Ramos (cell line): ENCODE results near the gene PGBD1.

ENCODE experiments used
- in situ Hi-C: fragments of 300-500 bp; cut with MboI; formaldehyde crosslinking; loops from one replicate; pipeline ENCODE4 v1.14.3; 2022; ENCODE audit warnings: low sequenced_read_pairs; ENCODE audit not compliant: unreplicated experiment

Gene PGBD1

DNA sequence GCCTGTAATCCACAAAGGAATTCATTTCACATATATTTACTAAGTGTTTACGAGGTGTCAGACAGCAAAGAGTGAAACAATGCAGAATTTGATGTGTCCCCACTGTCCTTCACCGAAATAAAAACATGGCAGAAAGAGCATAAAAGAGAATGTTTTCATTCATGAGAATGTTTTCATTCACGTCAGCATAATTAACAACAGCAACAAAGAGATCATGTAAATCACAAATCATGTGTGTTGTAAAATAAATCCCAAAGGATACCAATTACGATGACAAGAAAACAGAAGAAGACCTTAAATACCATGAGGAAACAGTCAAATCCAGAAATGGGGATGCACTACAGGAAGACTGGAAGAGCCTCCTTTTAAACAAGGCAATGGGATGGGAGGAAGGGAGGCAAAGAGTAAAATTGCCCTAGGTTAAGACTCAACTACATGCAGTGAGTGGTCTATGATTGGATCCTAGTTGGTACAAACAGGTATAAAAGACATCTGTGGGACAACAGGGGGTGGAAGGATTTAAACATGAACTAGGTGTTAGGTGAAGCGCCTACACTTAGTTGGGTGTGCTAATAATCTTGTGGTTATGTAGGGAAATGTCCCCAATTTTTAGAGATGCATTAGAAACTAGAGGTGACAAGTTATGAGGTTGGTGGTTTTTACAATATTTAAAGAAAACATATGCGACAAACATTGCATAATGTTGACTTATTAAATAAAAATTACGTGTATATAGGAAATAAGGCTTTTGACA is 53.1 kb downstream of the PGBD1 start:
- in situ Hi-C loops, result no loop called here

DNA sequence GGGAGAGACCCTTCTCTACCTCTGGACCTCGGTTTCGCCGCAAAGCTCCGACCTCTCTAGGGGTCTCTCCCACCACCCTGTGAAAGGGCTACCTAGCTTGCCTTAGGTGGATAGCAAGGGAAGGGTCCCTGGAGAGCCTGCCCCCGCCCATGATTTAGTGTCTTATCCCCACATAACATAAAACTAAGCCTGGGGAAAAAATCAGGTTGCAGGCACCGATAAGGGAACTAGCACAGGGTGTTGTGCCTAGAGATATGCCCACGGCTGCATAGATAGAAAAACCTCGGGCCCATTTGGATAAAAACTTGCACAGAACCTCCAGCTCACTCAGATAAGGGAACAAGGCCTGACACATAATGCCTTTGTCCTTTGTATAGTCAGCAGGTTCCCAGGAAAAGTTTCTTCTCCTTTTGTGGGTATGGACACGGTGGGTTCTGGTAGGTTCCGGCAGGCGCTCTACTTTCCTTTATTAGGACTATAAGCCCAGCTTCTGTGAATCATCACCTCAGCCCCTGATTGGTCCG is 53.7 kb downstream of the PGBD1 start:
- in situ Hi-C loops, result no loop called here

DNA sequence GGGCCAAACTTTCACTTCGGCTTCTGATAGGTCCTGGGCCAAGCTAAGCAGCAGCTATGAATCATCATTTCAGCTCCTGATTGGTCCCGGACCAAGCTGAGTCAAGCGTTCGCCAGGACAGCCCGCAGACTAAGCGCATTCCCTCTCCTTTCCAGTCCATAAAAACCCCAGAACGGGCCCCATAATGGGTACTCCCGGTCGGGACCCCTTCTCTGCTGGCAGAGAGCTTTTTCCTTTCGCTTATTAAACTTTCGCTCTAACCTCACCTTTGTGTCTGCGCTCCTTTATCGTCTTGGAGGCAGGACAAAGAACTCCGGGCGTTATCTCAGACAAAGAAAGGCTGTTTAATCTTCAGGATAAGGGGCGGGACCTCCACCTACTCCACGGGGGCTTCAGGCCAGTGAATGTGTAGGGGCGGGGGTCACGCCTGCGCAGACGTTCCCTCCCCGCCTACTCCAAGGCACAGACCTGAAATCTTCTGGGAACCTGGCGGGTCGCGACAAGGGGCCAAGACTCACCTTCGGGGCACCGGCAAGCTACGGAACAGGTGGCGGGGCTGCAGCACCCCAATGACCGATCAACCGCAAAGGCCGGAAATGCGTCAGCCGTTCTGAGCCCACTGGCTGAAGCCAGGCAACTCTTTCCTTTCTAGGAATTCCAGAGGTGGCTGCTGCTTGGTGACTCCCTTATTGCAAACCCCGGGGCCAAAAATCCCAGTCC is 54.4 kb downstream of the PGBD1 start, which contains the start of gene ZSCAN31:
Gene ZSCAN31 (minus strand): TSS at position 585 of the 720 bp plus-strand sequence. CDS start 6,465 bp downstream, outside the sequence.
- in situ Hi-C loops, result no loop called here

DNA sequence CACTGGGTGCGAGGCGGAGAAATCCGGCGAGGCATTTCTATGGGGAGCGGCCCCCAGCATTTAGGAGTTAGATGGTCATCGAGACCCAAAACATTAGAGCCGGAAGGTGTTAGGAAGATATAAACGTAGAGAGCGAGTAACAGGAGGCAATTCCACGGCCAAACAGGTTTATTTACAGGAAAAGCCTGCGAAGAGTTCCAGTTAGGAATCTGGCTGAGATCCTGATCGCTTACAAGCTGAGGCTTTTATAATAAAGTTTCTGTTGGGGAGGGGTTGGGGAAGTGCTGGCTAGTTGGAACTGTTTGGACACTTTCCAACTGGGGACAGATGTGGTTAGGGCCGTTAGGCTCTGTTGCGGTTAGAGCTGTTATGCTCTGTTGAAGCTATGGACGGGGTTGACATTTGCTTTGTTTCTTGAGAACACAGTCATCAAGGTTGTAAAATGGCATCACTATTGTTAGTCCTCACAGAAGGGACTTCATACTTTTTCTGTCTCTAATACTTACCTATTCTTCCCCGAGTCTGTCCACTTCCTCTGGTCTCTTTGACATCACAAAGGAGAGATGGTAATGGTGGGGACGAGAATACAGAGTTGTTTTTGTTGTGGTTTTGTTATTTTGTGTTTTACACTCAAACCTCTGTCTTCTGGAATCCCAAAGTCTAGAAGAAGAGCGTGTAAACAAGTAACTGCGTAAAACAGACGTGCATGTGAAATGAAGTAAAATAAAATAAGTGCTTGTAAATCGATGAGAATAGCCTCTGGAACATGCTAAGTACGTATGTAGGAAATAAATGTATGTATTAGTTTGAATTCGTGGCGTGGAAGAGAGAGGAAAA is 55.1 kb downstream of the PGBD1 start:
- in situ Hi-C loops, result no loop called here

DNA sequence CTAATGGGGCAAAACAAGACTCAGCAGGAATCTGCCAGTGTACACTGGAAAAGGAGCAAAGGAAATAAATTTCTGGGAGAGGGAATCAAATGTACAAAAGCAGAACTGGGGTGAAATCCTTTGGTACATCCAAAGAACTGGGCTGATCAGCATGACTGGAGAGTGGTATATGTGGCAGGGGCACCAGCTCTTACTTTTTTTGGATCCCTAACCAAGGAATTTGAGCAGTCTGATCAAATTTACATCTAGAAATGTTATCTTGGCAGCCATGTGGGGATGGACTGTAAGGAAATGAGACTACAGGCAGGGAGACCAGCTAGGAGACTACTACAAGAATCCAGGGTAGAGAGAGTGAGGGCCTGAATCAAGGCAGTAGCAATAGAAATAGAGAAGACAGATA is 55.7 kb downstream of the PGBD1 start:
- in situ Hi-C loops, result no loop called here

GRCh38 chr6:28340310-28341095 is 59.1 kb downstream of the PGBD1 start:
- in situ Hi-C loops, result no loop called here

- in situ Hi-C loops, result no loop called here
Measured at GRCh38 chr6:28343898-28344677, 62.7 kb downstream of the PGBD1 start.

DNA sequence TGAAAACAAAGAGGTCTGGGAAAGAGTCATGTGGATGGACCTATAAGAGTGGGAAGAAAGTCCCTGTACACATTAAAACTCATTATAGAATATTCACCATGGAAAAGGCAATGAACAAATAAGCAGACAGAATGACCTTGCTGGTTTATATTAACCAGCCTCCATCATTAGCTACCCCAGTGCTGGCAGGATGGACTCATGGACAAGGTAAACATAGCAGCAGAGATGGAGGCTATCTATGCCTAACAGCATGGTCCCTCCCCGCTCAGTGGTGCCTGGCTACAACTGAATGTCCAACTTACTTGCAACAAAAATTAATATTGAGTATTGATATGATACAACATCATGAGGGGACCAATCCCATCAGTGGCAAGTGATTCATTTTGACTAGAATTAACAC is 63.8 kb downstream of the PGBD1 start:
- in situ Hi-C loops, result no loop called here

DNA sequence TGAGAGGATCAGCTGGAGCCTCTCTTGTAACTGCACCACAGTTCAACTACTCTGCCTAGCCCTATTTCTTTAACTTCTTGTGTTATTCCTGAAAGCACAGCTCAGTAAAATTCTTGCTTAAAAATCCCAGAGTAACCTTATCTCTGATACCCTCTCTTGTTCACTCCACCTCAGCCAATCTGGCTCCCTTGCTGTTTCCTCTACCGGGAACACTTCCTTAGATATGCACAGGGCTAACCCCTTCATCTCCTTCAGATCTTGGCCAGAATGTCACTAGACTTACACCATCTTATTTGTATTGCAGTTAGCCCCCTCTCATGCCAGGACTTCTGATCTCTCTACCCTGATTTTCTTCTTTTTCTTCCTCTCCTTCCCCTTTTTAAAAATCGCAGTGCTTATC is 65.7 kb downstream of the PGBD1 start:
- in situ Hi-C loops, result no loop called here

DNA sequence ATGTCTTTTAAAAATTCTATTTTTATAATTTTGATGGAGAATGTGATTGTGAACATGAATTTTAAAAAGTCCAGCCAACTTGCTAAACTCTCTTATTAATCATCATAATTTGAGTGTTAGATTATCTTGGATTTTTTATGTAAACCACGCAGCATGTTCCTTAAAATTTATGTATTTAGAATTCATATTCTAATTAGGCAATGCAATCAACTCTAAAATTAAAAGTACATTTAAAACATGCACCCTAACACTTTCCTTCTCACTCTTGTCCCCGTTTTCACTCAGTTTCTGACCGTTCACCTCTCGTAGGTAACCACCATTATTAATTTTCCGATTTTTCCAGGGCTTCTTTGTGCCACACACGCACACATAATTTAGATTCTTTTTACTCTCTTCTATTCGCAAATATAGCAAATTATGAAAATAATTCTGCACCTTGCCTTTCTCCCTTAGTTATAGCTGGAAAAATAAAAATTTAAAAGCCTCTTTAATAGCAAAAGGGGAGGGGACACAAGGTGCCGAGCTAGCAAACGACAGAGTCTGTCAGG is 68.0 kb downstream of the PGBD1 start:
- in situ Hi-C loops, result no loop called here

DNA sequence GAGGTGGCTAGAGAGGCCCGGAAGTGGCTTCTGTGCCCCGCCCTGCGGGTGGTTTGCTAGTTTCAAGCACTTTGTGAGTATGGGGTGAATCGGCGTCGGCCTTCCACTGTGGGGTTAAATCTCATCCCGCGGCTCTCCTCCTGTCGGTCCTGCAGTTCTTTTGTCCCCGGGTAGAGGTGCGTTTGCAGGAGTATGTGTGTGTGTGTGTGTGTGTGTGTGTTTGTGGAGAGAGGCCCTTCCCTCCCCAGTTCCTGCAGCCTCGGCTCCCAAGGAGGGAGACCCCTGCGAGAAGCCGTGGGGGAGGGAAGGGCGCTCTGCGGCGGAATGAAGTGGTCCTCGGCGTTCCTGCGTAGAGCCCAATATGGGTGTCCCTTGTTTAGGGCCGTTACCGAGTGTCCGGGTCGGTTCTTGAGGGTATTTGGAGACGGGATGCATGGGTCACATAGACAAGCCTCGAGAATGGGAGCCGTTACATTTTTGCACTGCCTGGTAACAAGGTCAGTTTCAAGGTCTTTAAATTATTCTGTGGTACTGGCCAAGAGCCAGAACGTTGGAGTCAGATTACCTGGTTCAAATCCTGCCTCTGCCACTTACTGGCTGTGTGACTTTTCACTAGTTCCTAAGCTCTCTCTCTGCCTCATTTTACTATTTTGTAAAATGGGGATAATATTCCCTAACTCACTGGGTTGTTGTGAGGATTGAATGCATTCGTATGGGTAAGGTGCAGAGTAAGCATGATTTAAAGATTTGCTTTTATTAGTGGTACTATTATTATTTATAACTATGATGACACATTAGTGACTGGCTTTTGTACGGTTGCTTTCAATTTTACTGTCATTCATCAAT is 68.7 kb downstream of the PGBD1 start, which contains the start of gene ZKSCAN3:
Gene ZKSCAN3 (plus strand): TSS at position 56 of the 846 bp plus-strand sequence. CDS start 9,640 bp downstream, outside the sequence.
- in situ Hi-C loops, result no loop called here

DNA sequence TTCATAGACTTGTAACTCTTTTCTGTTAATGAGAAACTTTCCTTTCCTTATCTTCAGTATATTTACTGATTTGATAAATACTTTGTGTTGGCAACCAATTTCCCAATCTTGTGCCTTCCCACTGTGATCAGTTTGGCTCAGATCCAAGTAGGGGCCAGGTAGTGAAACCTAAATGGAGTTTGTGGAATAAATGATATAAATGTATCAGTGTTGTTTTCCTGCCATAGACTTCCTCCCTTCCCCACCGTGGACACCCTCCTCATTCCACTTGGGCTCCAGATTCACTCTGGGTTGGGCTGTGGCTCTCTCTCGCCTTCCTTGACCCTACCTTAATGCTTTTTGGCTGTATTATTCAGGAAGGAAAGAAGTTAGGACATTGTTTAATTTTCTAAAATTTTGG is 69.7 kb downstream of the PGBD1 start:
- in situ Hi-C loops, result no loop called here

GRCh38 chr6:28351493-28351925 is 70.1 kb downstream of the PGBD1 start:
- in situ Hi-C loops, result no loop called here
